Stimulated activated naive CD4-positive, alpha-beta T cell treated with Interleukin-2 at 50 U/mL for 16 hours (primary cell): ENCODE measurements around the gene SBF1.
"Not testable (repeated sequence)": the region's sequence is repeated elsewhere in the genome, so short reads cannot be mapped to it uniquely, and the experiment has no call there.

ENCODE experiments used
- DNase-seq: peaks from one replicate; lab custom pipeline; 2025; lab: John Stamatoyannopoulos, UW

SBF1 gene

DNA sequence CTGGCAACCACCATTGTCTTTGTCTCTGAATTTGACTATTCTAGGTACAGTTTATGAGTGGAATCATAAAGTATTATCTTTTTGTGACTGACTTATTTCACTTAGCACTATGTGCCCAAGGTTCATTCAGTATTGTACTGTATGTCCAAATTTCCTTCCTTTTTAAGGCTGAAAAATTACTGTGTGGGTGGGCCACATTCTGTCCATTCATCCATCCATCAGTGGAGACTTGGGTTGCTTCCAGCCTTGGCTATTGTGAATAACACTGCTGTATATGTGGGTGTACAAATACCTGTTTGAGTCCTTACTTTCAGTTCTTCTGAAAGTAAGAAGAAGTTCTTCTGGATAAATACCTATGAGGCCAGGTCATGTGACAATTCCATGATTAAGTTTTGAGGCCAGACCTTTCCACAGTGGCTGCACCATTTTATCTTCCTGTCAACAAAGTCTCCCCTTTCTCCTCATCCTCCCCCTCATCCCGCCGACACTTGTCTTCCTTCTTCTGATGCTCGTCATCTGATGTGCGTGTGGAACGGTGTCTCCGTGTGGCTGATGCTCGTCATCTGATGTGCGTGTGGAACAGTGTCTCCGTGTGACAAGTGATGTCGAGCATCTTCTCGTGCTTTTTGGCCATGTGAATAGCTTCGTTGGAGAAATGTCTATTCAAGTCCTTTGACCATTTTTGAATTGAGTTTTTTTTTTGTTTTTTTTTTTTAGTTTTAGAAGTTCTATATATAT is 49.5 kb downstream of the SBF1 start:
- DNase-seq, result no peak

DNA sequence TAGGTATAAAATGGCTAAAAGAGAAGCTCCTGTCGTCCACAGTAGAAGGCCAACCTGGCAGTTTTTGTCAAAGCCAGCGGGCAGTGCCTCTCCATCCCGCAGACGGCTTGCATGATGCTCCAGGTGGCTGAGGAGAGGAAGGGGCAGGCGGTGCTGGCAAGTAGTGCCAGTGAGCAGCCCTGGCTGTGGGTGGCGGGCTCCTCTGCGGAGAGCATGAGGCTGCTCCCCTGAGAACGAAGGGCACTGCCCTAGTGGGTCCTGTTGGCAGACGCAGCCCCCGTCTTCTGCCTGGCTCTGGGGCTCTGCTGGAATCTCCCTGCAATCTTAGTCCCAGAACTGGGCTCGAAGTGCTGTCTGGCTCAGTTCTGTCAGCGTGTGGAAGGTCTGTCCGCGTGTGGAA is 50.9 kb downstream of the SBF1 start:
- no peak for DNase-seq

DNA sequence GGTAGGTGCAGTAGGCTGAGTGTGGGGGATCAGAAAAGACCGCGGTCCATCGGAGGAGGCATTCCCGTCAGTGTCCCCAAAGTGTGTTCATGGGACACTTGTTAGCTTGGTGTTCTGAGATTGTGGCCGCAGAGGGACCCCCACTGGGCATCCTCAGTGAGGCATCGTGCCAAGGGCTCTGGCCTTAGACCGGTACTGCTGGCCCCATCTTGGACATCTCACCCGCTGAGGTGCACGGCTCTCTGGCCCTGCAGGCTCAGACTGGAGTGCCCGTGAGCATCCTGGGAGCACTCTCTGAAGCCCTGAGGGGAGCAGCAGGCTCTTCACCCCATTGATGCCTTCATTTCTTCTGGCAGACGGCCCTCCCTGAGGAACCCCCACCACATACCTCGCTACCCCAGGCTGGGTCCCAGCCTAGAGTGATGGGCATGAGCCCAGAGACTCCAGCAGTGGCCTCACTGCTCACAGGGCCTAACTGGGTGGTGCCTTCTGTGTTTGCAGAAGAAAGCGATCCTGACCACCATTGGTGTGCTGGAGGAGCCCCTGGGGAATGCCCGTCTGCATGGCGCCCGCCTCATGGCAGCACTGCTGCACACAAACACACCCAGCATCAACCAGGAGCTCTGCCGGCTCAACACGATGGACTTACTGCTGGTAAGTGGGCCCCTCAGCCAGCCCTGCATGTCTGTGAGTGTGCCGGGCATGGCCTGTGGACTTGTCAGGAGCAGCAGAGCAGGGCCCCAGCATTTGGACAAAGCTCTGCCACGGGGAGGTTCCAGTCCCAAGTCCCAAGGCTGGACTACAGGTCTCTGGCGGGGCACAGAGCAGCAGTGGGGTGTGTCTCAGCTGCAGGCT is 51.6 kb downstream of the SBF1 start:
- DNase-seq, result no peak

DNA sequence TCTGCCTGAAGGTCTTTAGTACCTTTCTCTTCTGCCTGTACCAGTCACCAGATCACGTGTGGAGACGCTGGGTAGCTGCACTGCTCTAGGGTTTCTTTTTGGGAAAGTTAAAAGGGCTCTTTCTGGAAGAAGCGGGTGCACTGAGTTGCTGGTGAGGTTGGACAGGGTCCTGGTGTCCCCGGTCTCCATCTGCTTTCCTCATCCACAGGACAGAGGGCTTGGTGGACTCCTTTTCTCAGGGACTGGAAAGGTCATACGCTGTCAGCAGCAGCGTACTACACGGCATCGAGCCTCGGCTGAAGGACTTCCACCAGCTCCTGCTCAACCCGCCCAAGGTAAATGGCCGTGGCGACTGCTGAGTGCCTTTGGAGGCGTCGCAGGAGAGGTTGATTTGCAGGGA is 52.8 kb downstream of the SBF1 start:
- DNase-seq, result no peak

DNA sequence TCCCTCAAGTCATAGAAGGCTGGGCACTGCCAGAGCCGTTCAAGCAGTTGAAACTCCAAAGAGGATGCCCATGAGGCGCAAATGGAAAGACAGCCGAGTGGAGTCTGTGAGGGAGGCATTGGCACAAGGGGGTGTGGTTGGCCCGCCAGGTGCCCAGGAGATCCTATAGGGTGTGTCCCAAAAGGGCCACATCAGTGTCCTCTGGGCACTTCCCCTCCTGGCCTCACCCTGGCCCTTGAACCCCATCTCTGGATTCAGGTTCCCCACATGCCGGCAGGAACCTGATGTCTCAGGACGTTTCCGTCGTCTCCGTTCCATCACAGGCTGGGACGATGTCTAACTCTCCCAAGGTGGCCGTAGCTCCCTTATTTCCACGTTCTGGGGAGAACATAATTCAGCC is 54.3 kb downstream of the SBF1 start:
- DNase-seq, result no peak

DNA sequence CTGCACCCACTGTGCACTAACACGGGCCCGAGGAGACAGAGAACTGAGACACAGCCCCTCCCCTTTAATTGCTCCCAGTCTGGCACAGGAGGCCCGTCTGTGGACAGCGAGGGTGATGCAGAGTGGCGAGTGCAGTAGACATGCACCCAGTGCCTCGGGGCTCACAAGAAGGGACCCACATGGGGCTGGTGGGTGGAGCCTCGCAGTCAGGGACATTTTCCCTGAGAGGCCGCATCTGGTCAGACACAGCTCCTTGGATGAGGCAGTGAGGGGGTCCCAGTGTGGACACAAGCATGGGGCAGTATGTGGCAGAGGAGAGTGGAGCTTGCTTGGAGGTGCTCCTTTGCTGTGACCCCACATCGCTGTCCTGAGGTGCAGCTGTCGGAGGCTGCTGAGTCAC is 54.8 kb downstream of the SBF1 start:
- DNase-seq, result no peak

DNA sequence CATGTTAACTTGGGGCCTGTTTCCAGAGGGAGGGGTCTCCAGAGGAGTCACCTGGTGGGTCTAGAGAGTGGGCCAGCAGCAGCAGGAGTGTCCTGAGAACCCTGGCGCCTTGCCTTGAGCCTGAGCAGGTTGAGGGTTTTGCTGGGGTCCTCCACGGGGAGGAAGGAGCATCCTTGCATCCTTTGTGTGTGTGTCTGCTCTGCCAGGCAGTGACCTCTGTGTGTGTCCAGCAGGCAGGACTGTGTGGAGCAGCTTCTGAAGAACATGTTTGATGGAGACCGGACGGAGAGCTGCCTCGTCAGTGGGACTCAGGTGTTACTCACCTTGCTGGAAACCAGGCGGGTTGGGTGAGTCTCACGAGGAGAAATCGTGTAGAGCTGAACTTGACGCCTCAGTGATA is 55.7 kb downstream of the SBF1 start:
- no peak for DNase-seq

DNA sequence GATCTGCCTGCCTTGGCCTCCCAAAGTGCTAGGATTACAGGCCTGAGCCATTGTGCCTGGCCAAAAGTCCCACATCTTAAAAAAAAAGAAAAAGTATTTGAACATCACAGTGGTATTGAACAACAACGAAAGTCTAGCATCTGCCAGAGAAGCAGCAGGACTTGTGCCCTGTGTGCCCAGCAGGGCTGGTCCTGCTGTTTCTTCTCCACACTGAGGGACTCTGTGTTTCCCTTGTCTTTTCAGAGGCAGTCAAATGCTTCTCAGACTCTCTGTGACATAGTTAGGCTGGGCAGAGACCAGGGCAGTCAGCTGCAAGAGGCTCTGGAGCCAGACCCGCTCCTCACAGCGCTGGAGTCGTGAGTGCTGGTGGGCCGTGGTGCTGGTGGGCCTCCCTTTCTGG is 56.2 kb downstream of the SBF1 start:
- no peak for DNase-seq

DNA sequence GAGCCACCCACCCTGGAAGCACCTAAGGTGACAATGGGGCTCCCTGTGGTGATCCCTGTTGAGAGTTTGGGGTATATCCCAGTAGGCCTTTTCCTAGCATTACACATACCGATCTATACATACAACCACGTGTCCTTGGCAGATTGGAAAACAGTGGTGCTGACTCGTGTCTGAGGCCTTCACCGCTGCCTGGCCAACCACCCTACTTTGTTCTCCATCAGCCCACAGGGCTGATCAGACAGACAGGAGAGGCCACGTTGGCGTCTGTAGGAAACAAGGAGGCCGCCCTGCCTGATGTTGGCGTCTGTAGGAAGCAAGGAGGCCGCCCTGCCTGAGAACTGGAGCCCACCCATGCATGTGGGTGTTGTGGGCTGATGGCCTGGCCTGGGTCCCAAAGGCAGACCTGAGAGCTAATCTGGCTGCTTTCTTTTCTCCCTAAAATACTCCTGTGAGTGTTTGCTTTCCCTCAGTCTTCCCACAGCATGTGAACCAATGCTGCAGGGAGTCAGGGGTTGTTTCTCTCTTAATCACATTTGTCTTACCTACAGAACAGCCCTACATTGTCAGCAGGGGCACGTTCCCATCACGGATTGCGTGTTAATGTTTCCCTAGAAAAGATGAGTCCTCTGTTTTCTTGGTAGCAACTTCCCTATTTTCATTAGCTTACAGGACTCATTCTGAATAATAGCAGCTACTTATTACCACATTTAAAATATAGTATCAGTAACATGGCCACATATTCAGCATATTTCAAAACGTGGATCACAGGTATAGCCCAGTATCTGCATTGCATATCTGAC is 57.2 kb downstream of the SBF1 start:
- DNase-seq, result no peak

DNA sequence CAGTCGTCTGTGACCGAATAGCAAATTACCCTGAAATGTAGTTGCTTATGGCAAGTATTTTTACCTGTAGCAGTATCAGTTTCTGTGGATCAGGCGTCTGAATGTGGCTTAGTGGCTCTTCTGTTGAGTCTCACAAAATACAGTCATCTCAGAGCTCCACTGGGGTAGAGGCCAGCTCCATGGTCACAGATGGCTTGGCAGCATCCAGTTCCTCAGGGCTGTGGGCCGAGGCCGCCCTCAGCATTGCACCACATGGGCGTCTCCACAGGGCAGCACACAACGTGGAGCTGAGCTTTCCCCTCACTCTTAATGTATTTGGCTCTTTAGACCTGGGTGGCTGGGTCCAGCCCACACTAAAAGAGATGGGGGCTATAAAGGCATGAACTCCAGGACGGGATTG is 57.8 kb downstream of the SBF1 start:
- DNase-seq, result no peak

DNA sequence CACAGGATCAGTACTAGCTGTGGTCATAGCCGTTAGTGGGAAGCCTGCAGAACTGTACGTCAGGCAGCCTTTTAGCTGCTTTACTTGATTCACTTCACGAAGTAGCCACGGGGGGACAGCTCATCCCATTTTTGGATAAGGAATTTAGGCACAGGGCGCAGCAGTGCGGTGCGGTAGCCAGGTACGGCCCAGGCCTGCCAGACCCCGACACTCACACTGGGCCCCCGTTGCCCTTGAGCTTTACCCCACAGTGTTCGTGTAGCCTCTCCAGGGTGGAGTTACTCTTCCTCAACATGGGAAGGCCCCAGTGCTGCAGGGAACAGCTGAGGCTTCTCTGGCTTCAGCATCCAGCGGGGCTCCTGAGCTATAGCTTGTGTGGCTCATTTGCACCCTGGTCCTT is 59.4 kb downstream of the SBF1 start:
- DNase-seq, result no peak

DNA sequence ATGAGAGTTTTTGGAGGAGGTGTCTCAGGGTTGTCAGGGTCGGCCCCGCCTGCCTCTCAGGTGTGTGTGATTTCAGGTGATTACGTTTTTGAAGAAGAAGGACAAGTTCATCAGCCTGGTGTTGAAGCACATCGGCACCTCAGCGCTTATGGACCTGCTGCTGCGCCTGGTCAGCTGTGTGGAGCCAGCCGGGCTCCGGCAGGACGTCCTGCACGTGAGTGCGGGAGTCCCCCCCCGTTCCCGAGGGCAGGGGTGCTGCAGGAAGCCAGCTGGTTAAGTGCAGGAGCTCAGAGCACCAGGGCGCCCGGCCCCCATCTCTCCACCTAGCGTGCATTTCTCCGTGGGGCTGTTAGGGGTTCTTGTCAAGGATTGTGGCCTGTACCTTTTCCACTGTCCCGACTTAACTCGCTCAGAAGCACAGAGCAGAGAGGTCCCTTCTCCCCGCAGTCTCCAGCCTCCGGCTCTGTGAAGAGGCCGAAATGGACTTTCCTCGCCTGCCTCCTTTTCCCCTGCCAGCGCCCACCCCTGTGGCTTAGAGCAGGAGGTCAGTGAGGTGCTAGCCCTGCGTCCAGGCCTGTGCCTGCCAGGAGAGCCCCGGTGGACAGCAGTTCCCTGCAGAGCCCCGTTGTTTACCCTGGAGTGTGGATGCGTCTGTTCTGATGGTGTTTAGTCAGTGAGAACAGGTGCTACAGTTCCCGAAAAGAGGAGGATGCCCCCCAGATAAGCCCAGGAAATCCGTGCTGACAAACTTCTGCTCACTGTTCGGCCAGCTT is 60.2 kb downstream of the SBF1 start:
- DNase-seq, result no peak

DNA sequence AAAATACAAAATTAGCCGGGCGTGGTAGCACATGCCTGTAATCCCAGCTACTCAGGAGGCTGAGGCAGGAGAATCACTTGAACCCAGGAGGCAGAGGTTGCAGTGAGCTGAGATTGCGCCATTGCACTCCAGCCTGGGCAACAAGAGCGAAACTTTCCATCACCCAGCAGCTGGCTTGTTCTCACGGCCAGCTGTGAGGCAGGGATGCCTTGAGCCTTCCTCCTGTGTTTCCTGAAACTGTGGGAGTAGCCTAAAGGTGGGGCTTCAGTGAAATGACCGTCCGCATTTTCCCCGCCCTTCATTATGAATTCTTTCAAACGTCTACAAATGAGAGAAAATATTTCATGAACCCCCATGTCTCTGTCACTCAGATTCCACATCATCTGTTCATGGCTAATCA is 65.9 kb downstream of the SBF1 start:
- not testable (repeated sequence) for DNase-seq

DNA sequence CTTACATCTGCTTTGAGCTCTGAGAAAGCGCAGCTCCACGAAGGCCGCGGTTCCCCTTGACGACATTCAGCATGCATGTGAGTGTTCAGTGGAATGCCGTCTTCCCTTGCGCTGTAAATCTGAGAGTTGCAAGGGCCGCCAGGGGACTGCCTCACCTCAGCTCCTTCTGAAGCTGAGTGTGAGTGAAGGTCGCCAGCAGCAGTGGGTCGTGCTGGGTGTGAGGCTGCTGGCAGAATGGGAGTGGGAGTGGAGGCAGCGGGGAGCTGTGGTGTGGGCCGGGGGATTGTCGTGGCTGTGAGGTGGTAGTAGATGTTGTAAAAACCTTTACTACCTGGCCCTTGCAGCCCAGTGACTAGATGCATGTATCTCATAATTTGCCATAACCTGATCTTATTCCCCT is 66.5 kb downstream of the SBF1 start:
- DNase-seq, result no peak

DNA sequence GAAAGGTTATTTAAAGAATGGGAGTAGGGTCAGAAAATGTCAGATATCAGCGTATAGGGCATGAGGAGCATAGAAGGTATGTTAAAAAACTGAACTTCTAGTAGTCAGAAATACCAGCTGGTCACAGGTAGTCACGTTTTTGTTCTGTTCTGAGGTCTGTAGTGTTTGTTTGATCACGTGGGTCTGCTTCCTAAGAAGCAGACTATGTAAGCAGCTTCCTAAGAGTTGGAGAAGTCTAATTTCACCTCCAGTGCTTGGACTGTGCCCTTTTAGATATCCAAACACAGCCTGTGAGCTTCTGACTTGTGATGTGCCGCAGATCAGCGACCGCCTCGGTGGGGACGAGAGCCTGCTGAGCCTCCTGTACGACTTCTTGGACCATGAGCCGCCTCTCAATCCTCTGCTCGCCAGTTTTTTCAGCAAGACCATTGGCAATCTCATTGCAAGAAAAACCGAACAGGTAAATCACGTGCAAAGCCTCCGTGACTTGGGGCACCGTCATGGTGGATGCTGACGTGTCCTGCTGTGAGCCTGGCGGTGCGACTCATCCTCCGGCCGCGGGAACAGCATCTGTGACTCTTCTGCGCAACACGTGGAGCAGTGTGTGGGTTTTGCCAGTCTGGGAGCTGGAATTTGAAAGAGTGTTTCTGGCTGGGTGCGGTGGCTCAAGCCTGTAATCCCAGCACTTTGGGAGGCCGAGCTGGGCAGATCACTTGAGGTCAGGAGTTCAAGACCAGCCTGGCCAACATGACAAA is 68.2 kb downstream of the SBF1 start:
- no peak for DNase-seq

DNA sequence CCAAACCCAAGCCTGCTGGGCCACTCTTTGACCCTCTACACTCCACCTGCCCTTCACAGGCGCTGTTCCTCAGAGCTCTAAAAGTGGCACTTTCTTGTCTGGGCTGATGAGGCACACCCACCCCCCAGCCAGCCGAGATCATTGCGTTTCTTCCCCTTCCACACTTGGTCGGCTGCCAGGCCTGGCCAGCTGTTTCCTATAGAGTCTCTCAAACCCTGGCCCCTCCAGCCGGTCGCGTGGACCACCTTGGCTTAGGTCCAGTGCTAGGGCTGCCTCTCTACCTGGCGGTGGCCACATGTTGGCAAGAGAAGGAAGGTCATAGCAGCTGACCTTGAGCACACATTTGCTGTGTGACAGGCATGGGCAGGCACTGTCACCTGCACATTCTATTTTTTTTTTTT is 71.1 kb downstream of the SBF1 start:
- no peak for DNase-seq

DNA sequence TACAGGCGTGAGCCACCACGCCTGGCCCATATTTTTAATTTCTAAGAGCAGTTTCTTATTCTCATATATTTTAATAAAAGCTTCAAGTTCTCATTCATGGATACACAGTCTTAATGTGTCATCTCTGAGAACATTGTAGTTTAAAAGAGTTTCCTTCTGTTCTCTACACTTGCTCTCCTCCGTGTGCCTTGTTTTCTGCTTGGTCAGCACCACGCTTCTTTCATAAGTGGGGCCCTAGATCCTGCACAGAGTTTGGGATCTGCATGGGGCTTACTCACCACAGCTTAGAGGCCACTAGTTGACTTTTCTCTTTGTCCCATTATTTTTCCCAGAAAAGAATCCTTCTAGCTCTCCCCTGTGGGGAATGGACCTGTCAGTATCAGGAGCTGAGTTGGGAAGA is 72.9 kb downstream of the SBF1 start:
- no peak for DNase-seq

DNA sequence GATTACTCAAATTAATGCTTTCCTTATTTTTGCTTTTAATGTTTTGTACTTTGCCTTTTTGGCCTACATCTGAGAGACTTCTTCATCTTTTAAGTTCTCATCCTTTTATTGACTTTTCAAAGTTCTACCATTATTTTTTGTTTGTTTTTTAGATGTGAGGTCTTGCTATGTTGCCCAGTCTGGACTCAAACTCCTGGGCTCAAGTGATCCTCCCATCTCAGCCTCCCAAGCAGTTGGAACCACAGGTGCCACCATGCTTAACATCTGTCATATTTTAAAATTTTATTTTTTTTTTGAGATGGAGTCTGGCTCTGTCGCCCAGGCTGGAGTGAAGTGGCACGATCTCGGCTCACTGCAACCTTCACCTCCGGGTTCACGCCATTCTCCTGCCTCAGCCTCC is 73.9 kb downstream of the SBF1 start:
- DNase-seq, result no peak

DNA sequence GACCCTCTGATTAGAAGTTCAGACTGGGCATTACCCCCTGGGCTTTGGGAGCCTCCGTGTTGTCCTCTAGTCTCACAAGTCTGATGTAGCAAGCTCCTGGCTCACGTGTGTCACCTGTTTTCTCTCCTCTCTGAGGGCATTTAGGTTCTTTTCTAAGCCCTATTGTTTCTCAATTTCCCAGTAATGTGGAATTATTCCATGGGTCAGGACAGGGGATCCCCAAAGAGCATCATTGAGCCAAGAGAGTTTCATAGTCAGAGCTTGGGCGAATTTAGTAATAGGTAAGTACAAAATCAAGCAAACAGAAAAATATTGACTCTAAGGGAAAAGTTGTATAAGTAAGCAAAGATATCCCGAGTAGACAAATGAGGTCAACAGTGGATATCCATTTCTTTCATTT is 74.4 kb downstream of the SBF1 start:
- DNase-seq, result no peak

DNA sequence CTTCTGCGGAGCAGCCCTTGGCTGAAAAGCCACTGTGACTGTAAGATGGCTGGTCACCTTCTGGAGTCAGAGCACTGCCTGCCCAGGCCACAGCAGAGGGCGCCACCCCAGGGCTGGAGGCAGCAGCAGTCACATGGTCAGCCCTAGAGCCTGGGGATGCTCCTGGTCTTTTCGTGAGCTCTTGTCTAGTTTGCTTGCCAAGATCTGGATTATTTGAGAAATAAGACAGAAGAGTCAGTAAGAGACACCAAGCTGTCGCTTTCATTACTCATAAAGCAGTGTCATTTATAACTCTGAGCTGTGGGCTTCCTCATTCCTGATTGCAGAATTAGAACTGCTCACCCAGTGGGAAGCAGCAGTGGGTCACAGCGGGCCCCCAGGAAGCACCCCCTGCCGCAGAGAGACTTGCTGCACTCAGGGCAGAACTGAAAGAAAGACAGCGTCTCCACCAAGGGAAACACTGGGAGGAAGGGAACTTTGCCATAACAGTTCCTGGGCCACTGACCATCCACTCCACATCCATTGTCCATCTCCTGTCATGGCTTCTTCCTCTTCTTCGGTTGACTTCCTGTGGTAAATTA is 75.0 kb downstream of the SBF1 start:
- DNase-seq, result no peak
